ENCODE results near the gene PAK4. TPM values are rescaled to one million over a fixed set of nuclear protein-coding genes. Genes with fewer than 3 reads are reported as not detected.

PAK4 gene
- polyA plus RNA-seq, 1 donor (not counting 4 experiments of a cell fraction or from before 2014, with no cell fraction given), result 11.2 TPM

GRCh38 chr19:39209196-39209595 lies 83.6 kb downstream of the PAK4 start:
- Histone ChIP-seq H3K27me3 (ENCODE audit: control insufficient read depth, extremely low read depth, insufficient read depth, low read length) (peaks cover 10% of the 10 kb centered on the region), H3K4me3 (ENCODE audit: control insufficient read depth in 2 of 3, extremely low read depth in 1 of 3, insufficient read depth in 2 of 3, low read depth in 1 of 3, low read length in 3 of 3) (no peak overlapping the region), H4K20me1 (ENCODE audit: control insufficient read depth, extremely low read depth, insufficient read depth, low read length) (no peaks in the 10 kb centered on the region), H3K9me3 (ENCODE audit: control insufficient read depth, low read depth, low read length) (no peaks in the 10 kb centered on the region), H3K79me2 (ENCODE audit: control insufficient read depth, insufficient read depth, low read length) (no peaks in the 10 kb centered on the region), H3K9me1 (ENCODE audit: control insufficient read depth, extremely low read depth, insufficient read depth, low read length) (no peaks in the 10 kb centered on the region), H3K9ac (ENCODE audit: control insufficient read depth, extremely low read depth, insufficient read depth, low read length) (no peak overlapping the region), H3K36me3 (ENCODE audit: control insufficient read depth in 2 of 2, extremely low read depth in 1 of 2, insufficient read depth in 2 of 2, low read length in 2 of 2) (no peaks in the 10 kb centered on the region), H3K4me2 (ENCODE audit: control insufficient read depth, extremely low read depth, insufficient read depth, low read depth, low read length) (no peak overlapping the region), H3K4me1 (ENCODE audit: control insufficient read depth, extremely low read depth, insufficient read depth, low read length) (no peaks in the 10 kb centered on the region), H2AFZ (ENCODE audit: control insufficient read depth, low read length) (no peak overlapping the region), H3K27ac (ENCODE audit: control insufficient read depth, insufficient read depth, low read length) (no peak overlapping the region)
- FAIRE-seq, result no peak
- no peak for DNase-seq (ENCODE audit: low read depth, low spot score)
- TF ChIP-seq CTCF (optimal IDR thresholded peaks at IDR 0.05 in 1 of 3, IDR thresholded peaks at IDR 0.05 in 1 of 3, conservative IDR thresholded peaks at IDR 0.05 in 1 of 3; ENCODE audit: extremely low read depth in 1 of 3, insufficient read depth in 2 of 3, low read length in 3 of 3) (no peak), EZH2 (IDR thresholded peaks at IDR 0.05; ENCODE audit: low read length) (no peak)
- dilution Hi-C loops (cut with MboI; ENCODE audit: extremely low pct_ligation_motif_present, low sequenced_read_pairs), result no loop called here

GRCh38 chr19:39211731-39212374 lies 86.3 kb downstream of the PAK4 start:
- Histone ChIP-seq H3K36me3 (ENCODE audit: control insufficient read depth in 2 of 2, extremely low read depth in 1 of 2, insufficient read depth in 2 of 2, low read length in 2 of 2) (no peaks in the 10 kb centered on the region), H3K4me1 (ENCODE audit: control insufficient read depth, extremely low read depth, insufficient read depth, low read length) (no peaks in the 10 kb centered on the region), H4K20me1 (ENCODE audit: control insufficient read depth, extremely low read depth, insufficient read depth, low read length) (no peaks in the 10 kb centered on the region), H3K9ac (ENCODE audit: control insufficient read depth, extremely low read depth, insufficient read depth, low read length) (no peak overlapping the region), H3K79me2 (ENCODE audit: control insufficient read depth, insufficient read depth, low read length) (no peaks in the 10 kb centered on the region), H3K27me3 (ENCODE audit: control insufficient read depth, extremely low read depth, insufficient read depth, low read length) (no peaks in the 10 kb centered on the region), H3K4me3 (ENCODE audit: control insufficient read depth in 2 of 3, extremely low read depth in 1 of 3, insufficient read depth in 2 of 3, low read depth in 1 of 3, low read length in 3 of 3) (no peak overlapping the region), H3K9me1 (ENCODE audit: control insufficient read depth, extremely low read depth, insufficient read depth, low read length) (no peaks in the 10 kb centered on the region), H3K9me3 (ENCODE audit: control insufficient read depth, low read depth, low read length) (no peaks in the 10 kb centered on the region), H3K27ac (ENCODE audit: control insufficient read depth, insufficient read depth, low read length) (no peak overlapping the region), H2AFZ (ENCODE audit: control insufficient read depth, low read length) (no peak overlapping the region), H3K4me2 (ENCODE audit: control insufficient read depth, extremely low read depth, insufficient read depth, low read depth, low read length) (no peak overlapping the region)
- dilution Hi-C loops (cut with MboI; ENCODE audit: extremely low pct_ligation_motif_present, low sequenced_read_pairs), result no loop called here
- FAIRE-seq (no peak), DNase-seq (ENCODE audit: low read depth, low spot score) (no peak)
- TF ChIP-seq EZH2 (IDR thresholded peaks at IDR 0.05; ENCODE audit: low read length), result no peak
- TF ChIP-seq CTCF (optimal IDR thresholded peaks at IDR 0.05 in 1 of 3, IDR thresholded peaks at IDR 0.05 in 1 of 3, conservative IDR thresholded peaks at IDR 0.05 in 1 of 3; ENCODE audit: extremely low read depth in 1 of 3, insufficient read depth in 2 of 3, low read length in 3 of 3), result no peak
